ENCODE results near the gene CIRBP. TPM values are rescaled to one million over a fixed set of nuclear protein-coding genes. Genes with fewer than 3 reads are reported as not detected.

CIRBP gene
- total and polyA plus RNA-seq, 9 of the 15 experiments (the other 6 are each of a cell fraction or from before 2014, with no cell fraction given) = 20.5 to 327 (median 176) TPM

DNA sequence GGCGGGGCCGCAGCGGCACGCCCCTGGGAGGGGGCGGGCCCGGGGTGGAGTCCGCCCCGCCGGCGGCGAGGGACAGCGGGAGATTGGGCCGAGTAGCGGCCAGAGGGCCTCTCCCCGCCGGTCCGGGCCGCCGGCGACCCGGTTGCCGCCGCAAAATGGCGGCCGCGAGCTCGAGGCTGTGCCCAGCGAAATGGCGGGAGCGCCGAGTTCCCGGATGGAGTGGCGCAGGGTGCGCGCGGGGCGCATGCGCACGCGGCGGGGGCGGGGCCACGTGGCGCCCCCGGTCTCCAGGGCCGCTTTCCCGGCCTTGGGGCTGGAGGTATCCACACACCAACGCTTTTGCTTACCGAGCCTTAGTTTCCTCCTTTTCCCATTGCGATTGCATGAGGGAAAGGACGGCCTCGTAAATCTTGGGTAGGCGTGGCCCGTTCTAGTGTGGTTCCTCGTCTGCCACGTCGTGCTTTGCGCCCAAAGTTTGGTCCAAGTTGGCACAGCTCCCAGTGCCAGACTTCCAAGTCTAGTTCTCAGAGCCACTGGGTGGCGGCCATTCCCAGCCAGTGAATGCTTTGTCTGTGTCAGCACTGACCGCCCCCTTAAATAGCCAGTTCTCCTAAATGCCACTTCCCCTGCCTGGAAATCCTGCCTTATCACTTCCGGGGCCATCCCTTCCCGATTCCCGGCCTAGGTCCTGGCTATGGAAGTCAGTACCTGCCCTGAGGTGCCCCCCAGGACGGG is 513 bp downstream of the CIRBP start (continued):
- TF ChIP-seq THRAP3 (IDR thresholded peaks at IDR 0.05; ENCODE audit: borderline replicate concordance) = no peak
- TF ChIP-seq, protein P1, sequence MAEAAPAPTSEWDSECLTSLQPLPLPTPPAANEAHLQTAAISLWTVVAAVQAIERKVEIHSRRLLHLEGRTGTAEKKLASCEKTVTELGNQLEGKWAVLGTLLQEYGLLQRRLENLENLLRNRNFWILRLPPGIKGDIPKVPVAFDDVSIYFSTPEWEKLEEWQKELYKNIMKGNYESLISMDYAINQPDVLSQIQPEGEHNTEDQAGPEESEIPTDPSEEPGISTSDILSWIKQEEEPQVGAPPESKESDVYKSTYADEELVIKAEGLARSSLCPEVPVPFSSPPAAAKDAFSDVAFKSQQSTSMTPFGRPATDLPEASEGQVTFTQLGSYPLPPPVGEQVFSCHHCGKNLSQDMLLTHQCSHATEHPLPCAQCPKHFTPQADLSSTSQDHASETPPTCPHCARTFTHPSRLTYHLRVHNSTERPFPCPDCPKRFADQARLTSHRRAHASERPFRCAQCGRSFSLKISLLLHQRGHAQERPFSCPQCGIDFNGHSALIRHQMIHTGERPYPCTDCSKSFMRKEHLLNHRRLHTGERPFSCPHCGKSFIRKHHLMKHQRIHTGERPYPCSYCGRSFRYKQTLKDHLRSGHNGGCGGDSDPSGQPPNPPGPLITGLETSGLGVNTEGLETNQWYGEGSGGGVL (CRISPR knock-in tag; IDR thresholded peaks at IDR 0.05) = no peak
- TF ChIP-seq ZBTB1 (CRISPR knock-in tag; IDR thresholded peaks at IDR 0.05; ENCODE audit: borderline replicate concordance, low read depth) = no peak
- TF ChIP-seq HCFC1 (IDR thresholded peaks at IDR 0.05; ENCODE audit: low read depth, low read length) = peak; percentile 60
- no peak for TF ChIP-seq C11orf30 (IDR thresholded peaks at IDR 0.05; ENCODE audit: low read depth)
- TF ChIP-seq SMARCB1 (IDR thresholded peaks at IDR 0.05; ENCODE audit: insufficient read length, low read depth) = no peak
- TF ChIP-seq ZNF778 (CRISPR knock-in tag; IDR thresholded peaks at IDR 0.05) = no peak
- TF ChIP-seq TSC22D4 (tag; IDR thresholded peaks at IDR 0.05) = no peak
- TF ChIP-seq, protein P2, sequence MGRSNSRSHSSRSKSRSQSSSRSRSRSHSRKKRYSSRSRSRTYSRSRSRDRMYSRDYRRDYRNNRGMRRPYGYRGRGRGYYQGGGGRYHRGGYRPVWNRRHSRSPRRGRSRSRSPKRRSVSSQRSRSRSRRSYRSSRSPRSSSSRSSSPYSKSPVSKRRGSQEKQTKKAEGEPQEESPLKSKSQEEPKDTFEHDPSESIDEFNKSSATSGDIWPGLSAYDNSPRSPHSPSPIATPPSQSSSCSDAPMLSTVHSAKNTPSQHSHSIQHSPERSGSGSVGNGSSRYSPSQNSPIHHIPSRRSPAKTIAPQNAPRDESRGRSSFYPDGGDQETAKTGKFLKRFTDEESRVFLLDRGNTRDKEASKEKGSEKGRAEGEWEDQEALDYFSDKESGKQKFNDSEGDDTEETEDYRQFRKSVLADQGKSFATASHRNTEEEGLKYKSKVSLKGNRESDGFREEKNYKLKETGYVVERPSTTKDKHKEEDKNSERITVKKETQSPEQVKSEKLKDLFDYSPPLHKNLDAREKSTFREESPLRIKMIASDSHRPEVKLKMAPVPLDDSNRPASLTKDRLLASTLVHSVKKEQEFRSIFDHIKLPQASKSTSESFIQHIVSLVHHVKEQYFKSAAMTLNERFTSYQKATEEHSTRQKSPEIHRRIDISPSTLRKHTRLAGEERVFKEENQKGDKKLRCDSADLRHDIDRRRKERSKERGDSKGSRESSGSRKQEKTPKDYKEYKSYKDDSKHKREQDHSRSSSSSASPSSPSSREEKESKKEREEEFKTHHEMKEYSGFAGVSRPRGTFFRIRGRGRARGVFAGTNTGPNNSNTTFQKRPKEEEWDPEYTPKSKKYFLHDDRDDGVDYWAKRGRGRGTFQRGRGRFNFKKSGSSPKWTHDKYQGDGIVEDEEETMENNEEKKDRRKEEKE (IDR thresholded peaks at IDR 0.05; ENCODE audit: borderline replicate concordance in 1 of 2, control insufficient read depth in 1 of 2, low read depth in 2 of 2, low read length in 1 of 2) = peak in 1 of 2 experiments; percentile 87; a peak in 2 of 4 replicates
- TF ChIP-seq U2AF2 (optimal IDR thresholded peaks at IDR 0.05; ENCODE audit: low read depth, low read length) = no peak
- TF ChIP-seq ZNF668 (CRISPR knock-in tag; IDR thresholded peaks at IDR 0.05) = no peak
- TF ChIP-seq BRCA1 (IDR thresholded peaks at IDR 0.05) = no peak
- TF ChIP-seq BRCA1 (CRISPR knock-in tag; IDR thresholded peaks at IDR 0.05) = no peak
- TF ChIP-seq NCOA6 (IDR thresholded peaks at IDR 0.05) = no peak
- peak; percentile 20; the same call in 1 of the 2 replicates for TF ChIP-seq JUN (IDR thresholded peaks at IDR 0.05; ENCODE audit: borderline replicate concordance, low read depth, low read length)
- no peak for TF ChIP-seq JUN (CRISPR knock-in tag; IDR thresholded peaks at IDR 0.05; ENCODE audit: borderline replicate concordance)
- peak; percentile 66; the same call in 1 of the 2 replicates for TF ChIP-seq SP1 (CRISPR knock-in tag; IDR thresholded peaks at IDR 0.05)
- peak; percentile 74 for TF ChIP-seq CXXC5 (CRISPR knock-in tag; IDR thresholded peaks at IDR 0.05)
- TF ChIP-seq, protein P3, sequence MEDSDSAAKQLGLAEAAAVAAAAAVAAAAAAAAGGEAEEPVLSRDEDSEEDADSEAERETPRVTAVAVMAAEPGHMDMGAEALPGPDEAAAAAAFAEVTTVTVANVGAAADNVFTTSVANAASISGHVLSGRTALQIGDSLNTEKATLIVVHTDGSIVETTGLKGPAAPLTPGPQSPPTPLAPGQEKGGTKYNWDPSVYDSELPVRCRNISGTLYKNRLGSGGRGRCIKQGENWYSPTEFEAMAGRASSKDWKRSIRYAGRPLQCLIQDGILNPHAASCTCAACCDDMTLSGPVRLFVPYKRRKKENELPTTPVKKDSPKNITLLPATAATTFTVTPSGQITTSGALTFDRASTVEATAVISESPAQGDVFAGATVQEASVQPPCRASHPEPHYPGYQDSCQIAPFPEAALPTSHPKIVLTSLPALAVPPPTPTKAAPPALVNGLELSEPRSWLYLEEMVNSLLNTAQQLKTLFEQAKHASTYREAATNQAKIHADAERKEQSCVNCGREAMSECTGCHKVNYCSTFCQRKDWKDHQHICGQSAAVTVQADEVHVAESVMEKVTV (CRISPR knock-in tag; IDR thresholded peaks at IDR 0.05) = no peak
- TF ChIP-seq RB1 (IDR thresholded peaks at IDR 0.05; ENCODE audit: low read depth) = peak; percentile 92; the same call in 1 of the 2 replicates
- 0 out of 2 replicates have a peak, but pooled peaks have one; percentile 14 for TF ChIP-seq MAFF (IDR thresholded peaks at IDR 0.05; ENCODE audit: low read length)
- TF ChIP-seq ZNF507 (tag; conservative IDR thresholded peaks at IDR 0.05) = no peak
- peak; percentile 92 for TF ChIP-seq ZBTB17 (CRISPR knock-in tag; IDR thresholded peaks at IDR 0.05)
- no peak for TF ChIP-seq GATA2 (CRISPR knock-in tag; IDR thresholded peaks at IDR 0.05)

Measured in K562 (cell line).